HEK293 (cell line): Measurements from ENCODE around the gene NLGN2.

ENCODE experiments used
- CTCF ChIA-PET: fragments of 350-600 bp; formaldehyde crosslinking; extraction: SDS; loops from one replicate; lab custom pipeline; 2021; ENCODE audit warnings: antibody characterized with exemption; lab: Yijun Ruan, JAX
- POLR2A ChIA-PET: fragments of 300-600 bp; formaldehyde crosslinking; extraction: SDS; loops from one replicate; lab custom pipeline; 2020; ENCODE audit warnings: antibody characterized with exemption, inconsistent platforms; lab: Yijun Ruan, JAX
- H3K27ac ChIP-seq: fragments of 200-500 bp; sonication (Bioruptor generic); 2 replicates; pipeline ENCODE4 v1.5.1; 2014; ENCODE audit warnings: low read depth, low read length, control low read depth, inconsistent platforms; ENCODE audit errors: extremely low read depth
- H3K36me3 ChIP-seq, 2 experiments: fragments of 200-500 bp in 1 of 2; sonication (Bioruptor generic) in 1 of 2; 1 replicate in 1 of 2; 2 replicates in 1 of 2; pipeline ENCODE4 v1.5.1; 2014 to 2017; ENCODE audit warnings: inconsistent platforms in 2 of 2, low read length in 2 of 2; ENCODE audit not compliant: control insufficient read depth in 2 of 2, insufficient read depth in 1 of 2
- H3K4me1 ChIP-seq: fragments of 200-500 bp; sonication (Bioruptor generic); 2 replicates; pipeline ENCODE4 v1.5.1; 2014; ENCODE audit warnings: mild to moderate bottlenecking, low read length, inconsistent platforms; ENCODE audit not compliant: control insufficient read depth, insufficient read depth
- H3K4me3 ChIP-seq: 2 replicates; pipeline ENCODE4 v1.5.1; 2011; ENCODE audit warnings: low read depth, mild to moderate bottlenecking, control low read depth, low read length, moderate library complexity
- H3K9me3 ChIP-seq: fragments of 200-500 bp; sonication (Bioruptor generic); 2 replicates; pipeline ENCODE4 v1.5.1; 2014; ENCODE audit warnings: low read depth, low read length, inconsistent platforms; ENCODE audit not compliant: control insufficient read depth, insufficient read depth
- GLIS1 ChIP-seq: fragments of 450-650 bp; formaldehyde crosslinking; IDR thresholded peaks from 2 replicates; pipeline ENCODE4 v1.5.1; 2016; ENCODE audit warnings: missing biosample characterization, missing genetic modification characterization
- GLIS2 ChIP-seq: fragments of 450-650 bp; formaldehyde crosslinking; IDR thresholded peaks from 2 replicates; pipeline ENCODE4 v1.5.1; 2016; ENCODE audit warnings: missing biosample characterization, missing genetic modification characterization
- HIC1 ChIP-seq: fragments of 450-650 bp; formaldehyde crosslinking; IDR thresholded peaks from 2 replicates; pipeline ENCODE4 v1.5.1; 2016; ENCODE audit warnings: missing biosample characterization, missing genetic modification characterization
- KLF1 ChIP-seq: fragments of 450-650 bp; formaldehyde crosslinking; IDR thresholded peaks from 2 replicates; pipeline ENCODE4 v1.5.1; 2016; ENCODE audit warnings: missing biosample characterization, missing genetic modification characterization
- PATZ1 ChIP-seq: fragments of 450-650 bp; formaldehyde crosslinking; IDR thresholded peaks from 2 replicates; pipeline ENCODE4 v1.5.1; 2016; ENCODE audit warnings: missing biosample characterization, missing genetic modification characterization
- REST ChIP-seq: fragments of 450-650 bp; formaldehyde crosslinking; IDR thresholded peaks from 2 replicates; pipeline ENCODE4 v1.5.1; 2016; ENCODE audit warnings: missing biosample characterization, missing genetic modification characterization
- ZFHX2 ChIP-seq: fragments of 450-650 bp; formaldehyde crosslinking; conservative IDR thresholded peaks from 2 replicates; pipeline ENCODE4 v1.5.1; 2016; ENCODE audit warnings: missing biosample characterization, missing genetic modification characterization
- ZNF140 ChIP-seq: fragments of 450-650 bp; formaldehyde crosslinking; IDR thresholded peaks from 2 replicates; pipeline ENCODE4 v1.5.1; 2016; ENCODE audit warnings: missing biosample characterization, missing genetic modification characterization
- ZNF24 ChIP-seq: fragments of 450-650 bp; formaldehyde crosslinking; IDR thresholded peaks from 2 replicates; pipeline ENCODE4 v1.5.1; 2016; ENCODE audit warnings: missing biosample characterization, missing genetic modification characterization
- ZNF311 ChIP-seq: fragments of 450-650 bp; formaldehyde crosslinking; IDR thresholded peaks from 2 replicates; pipeline ENCODE4 v1.5.1; 2017; ENCODE audit warnings: missing biosample characterization, missing genetic modification characterization, borderline replicate concordance
- ZNF341 ChIP-seq: fragments of 450-650 bp; formaldehyde crosslinking; IDR thresholded peaks from 2 replicates; pipeline ENCODE4; 2016; ENCODE audit warnings: low read depth, missing biosample characterization, missing genetic modification characterization
- ZNF521 ChIP-seq: fragments of 450-650 bp; formaldehyde crosslinking; IDR thresholded peaks from 2 replicates; pipeline ENCODE4 v1.5.1; 2017; ENCODE audit warnings: missing biosample characterization, mild to moderate bottlenecking, missing genetic modification characterization
- ZNF561 ChIP-seq: fragments of 450-650 bp; IDR thresholded peaks from 2 replicates; pipeline ENCODE4 v1.5.1; 2018; ENCODE audit warnings: missing biosample characterization, missing genetic modification characterization, borderline replicate concordance
- ZNF701 ChIP-seq: fragments of 450-650 bp; formaldehyde crosslinking; IDR thresholded peaks from 2 replicates; pipeline ENCODE4 v1.5.1; 2016; ENCODE audit warnings: missing biosample characterization, missing genetic modification characterization
- ZNF747 ChIP-seq: fragments of 450-650 bp; formaldehyde crosslinking; IDR thresholded peaks from 2 replicates; pipeline ENCODE4 v1.5.1; 2016; ENCODE audit warnings: missing biosample characterization, missing genetic modification characterization
- ZSCAN4 ChIP-seq: fragments of 450-650 bp; formaldehyde crosslinking; IDR thresholded peaks from 2 replicates; pipeline ENCODE4 v1.5.1; 2017; ENCODE audit warnings: missing biosample characterization, missing genetic modification characterization

Gene NLGN2

GRCh38 chr17:7411427-7411750, 3.7 kb downstream of the NLGN2 start:
- ChIA-PET POLR2A (interaction anchor here (0.6 to 1.0 kb wide), 2 partner anchors 12 to 13 kb away, joined by 3 to 6 read pairs; no protein-coding TSS in a partner anchor), CTCF (interaction anchor here (0.6 to 1.2 kb wide), 2 partner anchors 14 to 56 kb away, joined by 3 to 4 read pairs; no protein-coding TSS in a partner anchor)

GRCh38 chr17:7413346-7413985, 5.8 kb downstream of the NLGN2 start:
- POLR2A ChIA-PET = interaction anchor here (2.6 kb wide), 1 partner anchor 10 kb away, joined by 15 read pairs; the partner anchor contains the start of gene TMEM256
- no peaks in the 10 kb centered on the region for H3K9me3 ChIP-seq
- H3K4me1 ChIP-seq = no peaks in the 10 kb centered on the region
- CTCF ChIA-PET = interaction anchor here (1.2 kb wide), 1 partner anchor 11 kb away, joined by 9 read pairs; no protein-coding TSS in a partner anchor
- peaks cover 3 to 69% of the 10 kb centered on the region in 2 experiments for H3K36me3 ChIP-seq
- TF ChIP-seq ZNF747 (no peak), ZSCAN4 (tag by site-specific recombination) (no peak), HIC1 (tag by site-specific recombination) (0 out of 2 replicates have a peak, but pooled peaks have one; percentile 32), GLIS1 (tag by site-specific recombination) (peak; percentile 14), ZFHX2 (0 out of 2 replicates have a peak, but pooled peaks have one; percentile 21), ZNF341 (tag by site-specific recombination) (0 out of 2 replicates have a peak, but pooled peaks have one; percentile 22), ZNF521 (tag by site-specific recombination) (no peak)
- H3K27ac ChIP-seq = no peak overlapping the region
- no peak overlapping the region for H3K4me3 ChIP-seq

More at GRCh38 chr17:7411427-7411750, 3.7 kb downstream of the NLGN2 start:
- peaks cover 3 to 52% of the 10 kb centered on the region in 2 experiments for H3K36me3 ChIP-seq
- no peaks in the 10 kb centered on the region for H3K4me1 ChIP-seq
- TF ChIP-seq ZNF24 (tag by site-specific recombination) = no peak
- no peak for TF ChIP-seq REST (tag by site-specific recombination)
- TF ChIP-seq GLIS2 (tag by site-specific recombination) = peak; percentile 45; the same call in 1 of the 2 replicates
- no peak for TF ChIP-seq KLF1 (tag by site-specific recombination)
- no peak overlapping the region for H3K27ac ChIP-seq
- H3K4me3 ChIP-seq = no peak overlapping the region
- no peaks in the 10 kb centered on the region for H3K9me3 ChIP-seq

GRCh38 chr17:7414837-7415236, 7.2 kb downstream of the NLGN2 start:
- Histone ChIP-seq H3K4me3 (no peak overlapping the region), H3K36me3 (peaks cover 3 to 59% of the 10 kb centered on the region in 2 experiments), H3K27ac (no peak overlapping the region), H3K4me1 (no peaks in the 10 kb centered on the region), H3K9me3 (no peaks in the 10 kb centered on the region)
- POLR2A ChIA-PET = interaction anchor here (0.6 kb wide), 1 partner anchor 43 kb away, joined by 3 read pairs; no protein-coding TSS in a partner anchor
- CTCF ChIA-PET = no interaction called here
- no peak for TF ChIP-seq ZNF701 (tag by site-specific recombination)
- TF ChIP-seq ZNF561 (tag by site-specific recombination) = no peak
- TF ChIP-seq ZNF311 (tag by site-specific recombination) = no peak
- no peak for TF ChIP-seq PATZ1 (tag by site-specific recombination)
- TF ChIP-seq ZNF140 (tag by site-specific recombination) = no peak
